Caco-2 (cell line): ENCODE results near the gene CD1B. TPM values are rescaled to one million over a fixed set of nuclear protein-coding genes. Genes with fewer than 3 reads are reported as not detected.
"Not testable (repeated sequence)": the region's sequence is repeated elsewhere in the genome, so short reads cannot be mapped to it uniquely, and the experiment has no call there.

Experiments
- Bru-seq: library from RNA; stranded (reverse); fragments of 400-500 nt; gene quantifications from one replicate; lab custom pipeline; 2021; lab: Mats Ljungman, UMichigan
- BruChase-seq, 2 experiments: library from RNA; stranded (reverse); fragments of 400-500 nt; gene quantifications; one replicate each; lab custom pipeline; 2021; lab: Mats Ljungman, UMichigan
- BruUV-seq: library from RNA; stranded (reverse); fragments of 400-500 nt; replicated peaks from 2 replicates; lab custom pipeline; 2021; lab: Mats Ljungman, UMichigan
- CTCF ChIA-PET: fragments of 300-600 bp; sonication (Branson Sonifier 250); formaldehyde crosslinking; loops from one replicate; lab custom pipeline; 2022; ENCODE audit warnings: antibody characterized with exemption; lab: Charles Lee
- POLR2A ChIA-PET: fragments of 300-600 bp; sonication (Branson Sonifier 250); formaldehyde crosslinking; loops from one replicate; lab custom pipeline; 2022; ENCODE audit warnings: antibody characterized with exemption; lab: Charles Lee
- DNase-seq, 2 experiments: peaks; one replicate each; pipeline versions ENCODE4 v3.0.0 to v3.0.0-alpha.2; 2020 to 2022
- H3K27me3 ChIP-seq: replicated peaks from 2 replicates; pipeline ENCODE4 v1.6.0; 2011; ENCODE audit warnings: low read length; ENCODE audit not compliant: control insufficient read depth, insufficient read depth
- H3K36me3 ChIP-seq: 2 replicates; pipeline ENCODE4 v1.5.1; 2011; ENCODE audit warnings: low read length; ENCODE audit not compliant: control insufficient read depth, insufficient read depth
- H3K4me1 ChIP-seq: fragments of 250-450 bp; sonication (Bioruptor Pico); 2 replicates; pipeline ENCODE4 v1.5.1; 2020; ENCODE audit warnings: mild to moderate bottlenecking
- H3K4me3 ChIP-seq: 2 replicates; pipeline ENCODE4 v1.5.1; 2011; ENCODE audit warnings: low read depth, mild to moderate bottlenecking, control low read depth, low read length
- H3K9me3 ChIP-seq: fragments of 250-450 bp; sonication (Bioruptor Pico); 2 replicates; pipeline ENCODE4 v1.5.1; 2020; ENCODE audit warnings: mild to moderate bottlenecking, moderate library complexity
- H3K27ac Mint-ChIP-seq: one replicate; pipeline ENCODE4 v1.8.0; 2022; ENCODE audit warnings: mixed read lengths; ENCODE audit not compliant: unreplicated experiment
- H3K27me3 Mint-ChIP-seq: one replicate; pipeline ENCODE4 v1.8.0; 2022; ENCODE audit warnings: mixed read lengths; ENCODE audit not compliant: insufficient read depth, unreplicated experiment
- H3K36me3 Mint-ChIP-seq: one replicate; pipeline ENCODE4 v1.8.0; 2022; ENCODE audit warnings: mild to moderate bottlenecking, mixed read lengths; ENCODE audit not compliant: insufficient read depth, unreplicated experiment
- H3K4me1 Mint-ChIP-seq: one replicate; pipeline ENCODE4 v1.8.0; 2022; ENCODE audit warnings: low read depth, mixed read lengths; ENCODE audit not compliant: unreplicated experiment
- H3K4me3 Mint-ChIP-seq: one replicate; pipeline ENCODE4 v1.8.0; 2022; ENCODE audit warnings: mild to moderate bottlenecking, moderate library complexity, mixed read lengths; ENCODE audit not compliant: unreplicated experiment
- H3K9me3 Mint-ChIP-seq: one replicate; pipeline ENCODE4 v1.8.0; 2022; ENCODE audit warnings: mixed read lengths; ENCODE audit not compliant: unreplicated experiment
- intact Hi-C: fragments of 100-400 bp; cut with micrococcal nuclease; formaldehyde crosslinking; loops from one replicate; pipeline ENCODE4 v1.10.0; 2022; ENCODE audit not compliant: unreplicated experiment
- long read RNA-seq: library from polyadenylated mRNA; stranded (forward); transcript quantifications from one replicate; pipeline ENCODE4 v2.0.0, GENCODE V29; 2022
- total RNA-seq: library from RNA; stranded (reverse); gene quantifications from 2 replicates; pipeline ENCODE4 v1.2.3, GENCODE V29; 2022
- TF ChIP-seq, protein P1 (sequence below), 2 experiments: fragments of 200-600 bp in 1 of 2; IDR thresholded peaks; 1 replicate in 1 of 2; 2 replicates in 1 of 2; pipeline versions ENCODE4 v1.5.1 to v1.8.0; 2011 to 2022; ENCODE audit warnings: antibody characterized with exemption in 1 of 2, control low read depth in 1 of 2, inconsistent platforms in 1 of 2, low read depth in 1 of 2, low read length in 1 of 2, mild to moderate bottlenecking in 1 of 2, moderate library complexity in 1 of 2; ENCODE audit not compliant: insufficient read depth in 1 of 2, severe bottlenecking in 1 of 2, unreplicated experiment in 1 of 2

Gene CD1B
- total RNA-seq = not detected in 2 replicates
- Bru-seq, nascent RNA = not detected
- not detected for BruChase-seq, experiment 1, labeled RNA remaining after a 2-hour chase
- BruChase-seq, experiment 2, labeled RNA remaining after a 6-hour chase = not detected
- long read RNA-seq = 0 reads

DNA sequence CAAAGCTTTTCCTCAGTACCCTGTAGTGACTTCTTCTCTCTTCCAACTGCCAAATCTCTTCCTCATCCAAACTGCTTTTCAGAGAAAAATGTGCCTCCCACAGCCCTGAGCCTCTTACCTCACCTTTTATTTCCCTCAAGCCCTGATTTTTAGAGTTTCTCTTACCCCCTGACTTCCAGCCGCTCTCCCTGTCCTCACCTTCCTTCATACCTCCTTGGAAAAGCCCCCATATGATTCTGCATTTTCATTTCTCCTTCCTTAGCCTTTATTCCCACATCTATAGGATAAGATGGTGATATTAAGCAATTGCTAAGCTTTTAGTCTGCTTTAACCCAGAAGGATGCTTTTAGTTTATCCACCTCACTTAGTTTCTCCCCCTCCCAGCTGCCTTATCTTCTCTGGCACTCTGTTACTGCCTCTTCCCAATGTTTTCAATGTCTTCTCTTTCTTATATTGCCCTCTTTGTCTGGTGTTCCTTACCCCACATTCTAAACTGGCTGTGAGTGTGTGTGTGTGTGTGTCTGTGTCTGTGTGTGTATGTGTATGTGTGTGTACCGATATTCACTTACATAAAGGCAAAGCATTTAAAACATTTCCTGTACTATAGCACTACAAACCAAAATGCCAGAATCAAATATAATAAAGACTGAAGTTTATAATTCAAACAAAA is at the start of gene CD1B:
TSS of gene CD1B (minus strand) at position 51 of the 670 bp plus-strand sequence. CDS start 108 bp downstream, outside the sequence.
- no peaks in the 10 kb centered on the region for H3K9me3 Mint-ChIP-seq
- Histone ChIP-seq H3K4me1 (no peaks in the 10 kb centered on the region), H3K36me3 (no peaks in the 10 kb centered on the region), H3K27me3 (no peaks in the 10 kb centered on the region), H3K4me3 (no peak within 1 kb of the TSS), H3K9me3 (no peaks in the 10 kb centered on the region)
- intact Hi-C loops = no loop called here
- POLR2A ChIA-PET = no interaction called here
- no peak within 1 kb of the TSS for H3K27ac Mint-ChIP-seq
- no peaks in the 10 kb centered on the region for H3K4me1 Mint-ChIP-seq
- TF ChIP-seq, protein P1, sequence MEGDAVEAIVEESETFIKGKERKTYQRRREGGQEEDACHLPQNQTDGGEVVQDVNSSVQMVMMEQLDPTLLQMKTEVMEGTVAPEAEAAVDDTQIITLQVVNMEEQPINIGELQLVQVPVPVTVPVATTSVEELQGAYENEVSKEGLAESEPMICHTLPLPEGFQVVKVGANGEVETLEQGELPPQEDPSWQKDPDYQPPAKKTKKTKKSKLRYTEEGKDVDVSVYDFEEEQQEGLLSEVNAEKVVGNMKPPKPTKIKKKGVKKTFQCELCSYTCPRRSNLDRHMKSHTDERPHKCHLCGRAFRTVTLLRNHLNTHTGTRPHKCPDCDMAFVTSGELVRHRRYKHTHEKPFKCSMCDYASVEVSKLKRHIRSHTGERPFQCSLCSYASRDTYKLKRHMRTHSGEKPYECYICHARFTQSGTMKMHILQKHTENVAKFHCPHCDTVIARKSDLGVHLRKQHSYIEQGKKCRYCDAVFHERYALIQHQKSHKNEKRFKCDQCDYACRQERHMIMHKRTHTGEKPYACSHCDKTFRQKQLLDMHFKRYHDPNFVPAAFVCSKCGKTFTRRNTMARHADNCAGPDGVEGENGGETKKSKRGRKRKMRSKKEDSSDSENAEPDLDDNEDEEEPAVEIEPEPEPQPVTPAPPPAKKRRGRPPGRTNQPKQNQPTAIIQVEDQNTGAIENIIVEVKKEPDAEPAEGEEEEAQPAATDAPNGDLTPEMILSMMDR (IDR thresholded peaks at IDR 0.05; ENCODE audit: insufficient read depth in 1 of 2, low read depth in 1 of 2, low read length in 1 of 2, severe bottlenecking in 1 of 2, unreplicated experiment in 1 of 2) = no peak
- CTCF ChIA-PET = no interaction called here
- no peak for DNase-seq
- no peak within 1 kb of the TSS for H3K4me3 Mint-ChIP-seq
- no peaks in the 10 kb centered on the region for H3K36me3 Mint-ChIP-seq
- BruUV-seq = no TSS peak
- peaks cover 2% of the 10 kb centered on the region for H3K27me3 Mint-ChIP-seq

DNA sequence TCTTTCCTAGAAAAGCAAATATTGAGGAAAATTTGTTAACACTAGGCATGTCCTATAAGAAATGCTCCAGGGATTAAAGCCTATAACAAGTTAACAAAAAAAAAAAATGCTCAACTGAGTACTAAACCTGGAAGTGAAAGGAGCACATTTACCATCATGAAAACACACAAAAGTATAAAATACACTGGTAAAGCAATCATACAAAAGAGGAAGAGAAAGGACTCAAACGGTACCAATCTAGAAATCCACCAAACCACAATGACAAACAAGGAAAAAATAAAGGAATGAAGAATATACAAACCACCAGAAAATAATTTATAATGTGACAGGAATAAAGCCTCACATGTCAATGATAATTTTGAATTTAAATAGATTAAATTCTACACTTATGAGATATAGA is 43.5 kb upstream of the CD1B start:
- CTCF ChIA-PET = no interaction called here
- Mint-ChIP-seq H3K27me3 (peaks cover 4% of the 10 kb centered on the region), H3K4me1 (no peaks in the 10 kb centered on the region)

DNA sequence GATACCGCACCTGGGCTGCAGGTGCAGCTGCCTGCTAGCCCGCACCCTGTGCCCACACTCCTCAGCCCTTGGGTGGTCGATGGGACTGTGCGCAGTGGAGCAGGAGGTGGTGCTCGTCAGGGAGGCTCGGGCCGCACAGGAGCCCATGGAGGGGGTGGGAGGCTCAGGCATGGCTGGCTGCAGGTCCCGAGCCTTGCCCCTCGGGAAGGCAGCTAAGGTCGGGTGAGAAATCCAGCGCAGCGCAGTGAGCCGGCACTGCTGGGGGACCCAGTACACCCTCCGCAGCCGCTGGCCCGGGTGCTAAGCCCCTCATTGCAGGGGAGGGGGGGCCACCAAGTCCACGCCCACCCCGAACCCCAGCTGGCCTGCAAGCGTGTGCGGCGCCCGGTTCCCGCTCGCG is 42.8 kb upstream of the CD1B start:
- H3K4me3 ChIP-seq, H3K27me3 ChIP-seq, H3K27me3 Mint-ChIP-seq, H3K36me3 ChIP-seq, H3K4me1 ChIP-seq, CTCF ChIA-PET, BruUV-seq, H3K27ac Mint-ChIP-seq, H3K9me3 ChIP-seq, H3K4me1 Mint-ChIP-seq, POLR2A ChIA-PET, intact Hi-C loops, H3K4me3 Mint-ChIP-seq, H3K36me3 Mint-ChIP-seq, DNase-seq: not testable (repeated sequence)
- H3K9me3 Mint-ChIP-seq = peaks cover 19% of the 10 kb centered on the region

More for the DNA sequence above, 43.5 kb upstream of the CD1B start:
- TF ChIP-seq, protein P1 (IDR thresholded peaks at IDR 0.05; ENCODE audit: insufficient read depth in 1 of 2, low read depth in 1 of 2, low read length in 1 of 2, severe bottlenecking in 1 of 2, unreplicated experiment in 1 of 2) = no peak
- BruUV-seq = no TSS peak
- H3K9me3 ChIP-seq = no peaks in the 10 kb centered on the region
- H3K4me3 Mint-ChIP-seq = no peak overlapping the region
- H3K9me3 Mint-ChIP-seq = peaks cover 19% of the 10 kb centered on the region
- intact Hi-C loops = no loop called here
- no peak for DNase-seq
- no peaks in the 10 kb centered on the region for H3K36me3 Mint-ChIP-seq
- H3K27me3 ChIP-seq = no peaks in the 10 kb centered on the region
- no peak overlapping the region for H3K4me3 ChIP-seq
- no peak overlapping the region for H3K27ac Mint-ChIP-seq
- no peaks in the 10 kb centered on the region for H3K4me1 ChIP-seq
- H3K36me3 ChIP-seq = no peaks in the 10 kb centered on the region
- POLR2A ChIA-PET = no interaction called here
